A673 (cell line): ENCODE measurements around the gene OR2AE1. TPM values are rescaled to one million over a fixed set of nuclear protein-coding genes. Genes with fewer than 3 reads are reported as not detected.
"Not testable (repeated sequence)": the region's sequence is repeated elsewhere in the genome, so short reads cannot be mapped to it uniquely, and the experiment has no call there.

Source experiments
- BruUV-seq: library from RNA; stranded (reverse); fragments of 400-500 nt; replicated peaks from 2 replicates; lab custom pipeline; 2021; lab: Mats Ljungman, UMichigan
- CTCF ChIA-PET: fragments of 300-600 bp; sonication (Branson Sonifier 250); formaldehyde crosslinking; loops from one replicate; lab custom pipeline; 2022; ENCODE audit warnings: antibody characterized with exemption; lab: Charles Lee
- POLR2A ChIA-PET: fragments of 300-600 bp; sonication (Branson Sonifier 250); formaldehyde crosslinking; loops from one replicate; lab custom pipeline; 2022; ENCODE audit warnings: antibody characterized with exemption; ENCODE audit not compliant: low non-redundant PET; lab: Charles Lee
- DNase-seq: peaks from one replicate; pipeline ENCODE4 v3.0.0-alpha.2; 2015; ENCODE audit warnings: low spot score
- H3K27ac ChIP-seq: fragments of 200-600 bp; sonication (generic); 2 replicates; pipeline ENCODE4 v1.5.1; 2016; ENCODE audit warnings: mixed run types, low read depth, mild to moderate bottlenecking, mixed read lengths, antibody characterized with exemption, low read length; ENCODE audit not compliant: poor library complexity, severe bottlenecking
- H3K27me3 ChIP-seq: fragments of 200-600 bp; sonication (generic); replicated peaks from 2 replicates; pipeline ENCODE4 v1.6.1; 2017; ENCODE audit warnings: mixed run types, low read depth, mild to moderate bottlenecking, mixed read lengths, antibody characterized with exemption, low read length; ENCODE audit not compliant: insufficient read depth, poor library complexity
- H3K36me3 ChIP-seq: fragments of 200-600 bp; sonication (generic); 2 replicates; pipeline ENCODE4 v1.6.1; 2016; ENCODE audit warnings: mixed run types, mild to moderate bottlenecking, mixed read lengths, antibody characterized with exemption, low read length; ENCODE audit not compliant: insufficient read depth, poor library complexity, severe bottlenecking
- H3K4me1 ChIP-seq: fragments of 200-600 bp; sonication (generic); 2 replicates; pipeline ENCODE4 v1.6.1; 2017; ENCODE audit warnings: mixed run types, mild to moderate bottlenecking, mixed read lengths, antibody characterized with exemption, low read length; ENCODE audit not compliant: insufficient read depth, poor library complexity, severe bottlenecking
- H3K4me3 ChIP-seq: fragments of 200-600 bp; sonication (generic); 2 replicates; pipeline ENCODE4 v1.5.1; 2016; ENCODE audit warnings: low read depth, mixed run types, mild to moderate bottlenecking, mixed read lengths, low read length; ENCODE audit not compliant: poor library complexity, severe bottlenecking
- H3K9me3 ChIP-seq: fragments of 200-600 bp; sonication (generic); 2 replicates; pipeline ENCODE4 v1.6.1; 2016; ENCODE audit warnings: mixed run types, low read depth, mild to moderate bottlenecking, mixed read lengths, antibody characterized with exemption, low read length; ENCODE audit not compliant: poor library complexity, severe bottlenecking
- EZH2 ChIP-seq: fragments of 200-600 bp; sonication (generic); IDR thresholded peaks from 2 replicates; pipeline ENCODE4 v1.6.1; 2017; ENCODE audit warnings: borderline replicate concordance, low read depth, mild to moderate bottlenecking, mixed read lengths, antibody characterized with exemption, low read length; ENCODE audit not compliant: poor library complexity, severe bottlenecking
- intact Hi-C: fragments of 100-400 bp; cut with micrococcal nuclease; formaldehyde crosslinking; loops from one replicate; pipeline ENCODE4 v1.10.0; 2022; ENCODE audit not compliant: unreplicated experiment
- total RNA-seq: library from RNA; stranded (reverse); gene quantifications from 2 replicates; pipeline ENCODE4 v1.2.3, GENCODE V29; 2021
- TF ChIP-seq, protein P1 (sequence below): fragments of 300-800, 200-600 bp; sonication (generic); conservative IDR thresholded peaks from 2 replicates; pipeline ENCODE4 v1.5.1; 2017; ENCODE audit warnings: low read depth, mild to moderate bottlenecking, antibody characterized with exemption, low read length, moderate library complexity, mixed read lengths

OR2AE1 gene
- total RNA-seq, 1 experiment from 2014 or later, result not detected

GRCh38 chr7:99881370-99881769 is 4.5 kb upstream of the OR2AE1 start:
- TF ChIP-seq, protein P1, sequence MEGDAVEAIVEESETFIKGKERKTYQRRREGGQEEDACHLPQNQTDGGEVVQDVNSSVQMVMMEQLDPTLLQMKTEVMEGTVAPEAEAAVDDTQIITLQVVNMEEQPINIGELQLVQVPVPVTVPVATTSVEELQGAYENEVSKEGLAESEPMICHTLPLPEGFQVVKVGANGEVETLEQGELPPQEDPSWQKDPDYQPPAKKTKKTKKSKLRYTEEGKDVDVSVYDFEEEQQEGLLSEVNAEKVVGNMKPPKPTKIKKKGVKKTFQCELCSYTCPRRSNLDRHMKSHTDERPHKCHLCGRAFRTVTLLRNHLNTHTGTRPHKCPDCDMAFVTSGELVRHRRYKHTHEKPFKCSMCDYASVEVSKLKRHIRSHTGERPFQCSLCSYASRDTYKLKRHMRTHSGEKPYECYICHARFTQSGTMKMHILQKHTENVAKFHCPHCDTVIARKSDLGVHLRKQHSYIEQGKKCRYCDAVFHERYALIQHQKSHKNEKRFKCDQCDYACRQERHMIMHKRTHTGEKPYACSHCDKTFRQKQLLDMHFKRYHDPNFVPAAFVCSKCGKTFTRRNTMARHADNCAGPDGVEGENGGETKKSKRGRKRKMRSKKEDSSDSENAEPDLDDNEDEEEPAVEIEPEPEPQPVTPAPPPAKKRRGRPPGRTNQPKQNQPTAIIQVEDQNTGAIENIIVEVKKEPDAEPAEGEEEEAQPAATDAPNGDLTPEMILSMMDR, result no peak
- TF ChIP-seq EZH2, result no peak
- CTCF ChIA-PET, result no interaction called here
- no peak for DNase-seq
- H3K4me3 ChIP-seq, result no peak overlapping the region
- no TSS peak for BruUV-seq
- no peaks in the 10 kb centered on the region for H3K36me3 ChIP-seq
- no peaks in the 10 kb centered on the region for H3K27me3 ChIP-seq
- no peaks in the 10 kb centered on the region for H3K9me3 ChIP-seq
- no peaks in the 10 kb centered on the region for H3K4me1 ChIP-seq
- POLR2A ChIA-PET, result interaction anchor here (0.5 kb wide), 1 partner anchor 212 kb away, joined by 3 read pairs; no protein-coding TSS in a partner anchor
- intact Hi-C loops, result no loop called here
- no peak overlapping the region for H3K27ac ChIP-seq

GRCh38 chr7:99876491-99876890 is 342 bp downstream of the OR2AE1 start:
- no peak for DNase-seq
- Histone ChIP-seq H3K9me3 (no peaks in the 10 kb centered on the region), H3K36me3 (no peaks in the 10 kb centered on the region), H3K4me3 (no peak overlapping the region), H3K27me3 (no peaks in the 10 kb centered on the region), H3K27ac (no peak overlapping the region), H3K4me1 (no peaks in the 10 kb centered on the region)
- ChIA-PET CTCF (no interaction called here), POLR2A (no interaction called here)
- TF ChIP-seq EZH2, result no peak
- TF ChIP-seq, protein P1, result no peak
- BruUV-seq, result no TSS peak
- intact Hi-C loops, result no loop called here

GRCh38 chr7:99868246-99868645 is 8.6 kb downstream of the OR2AE1 start:
- no peak for DNase-seq
- Histone ChIP-seq H3K4me1 (no peaks in the 10 kb centered on the region), H3K36me3 (no peaks in the 10 kb centered on the region), H3K4me3 (no peak overlapping the region), H3K27ac (no peak overlapping the region), H3K27me3 (peaks cover 13% of the 10 kb centered on the region), H3K9me3 (no peaks in the 10 kb centered on the region)
- CTCF ChIA-PET, result no interaction called here
- POLR2A ChIA-PET, result no interaction called here
- intact Hi-C loops, result no loop called here
- no TSS peak for BruUV-seq
- TF ChIP-seq, protein P1, result no peak

GRCh38 chr7:99867477-99867876 is 9.4 kb downstream of the OR2AE1 start:
- POLR2A ChIA-PET, H3K27ac ChIP-seq, intact Hi-C loops, H3K4me1 ChIP-seq, DNase-seq, H3K36me3 ChIP-seq, CTCF ChIA-PET, H3K9me3 ChIP-seq, BruUV-seq, H3K4me3 ChIP-seq: not testable (repeated sequence)
- H3K27me3 ChIP-seq, result peaks cover 13% of the 10 kb centered on the region
